NCI-H748 (cell line): ENCODE measurements around the gene ADAM10.

Experiments
- DNase-seq: peaks from one replicate; lab custom pipeline; 2025; ENCODE audit not compliant: unreplicated experiment; lab: John Stamatoyannopoulos, UW

Gene ADAM10

DNA sequence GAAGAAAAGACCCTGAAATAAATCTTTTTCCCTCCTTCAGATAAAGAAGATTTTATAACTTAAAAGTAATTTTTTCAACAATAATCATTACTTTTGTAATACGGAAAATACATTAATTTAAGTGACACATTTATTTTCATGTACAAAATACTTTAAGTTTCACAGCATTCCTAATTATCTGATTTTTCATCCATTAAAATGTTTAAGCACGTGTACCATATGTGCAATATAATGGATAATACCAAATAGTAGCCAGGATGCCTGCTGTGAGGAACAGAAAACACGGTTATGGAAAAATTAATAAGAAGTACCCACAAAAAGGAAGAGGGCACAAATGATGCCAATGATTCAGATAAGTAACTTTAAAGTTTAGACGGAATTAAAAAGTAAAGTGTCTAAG is 33.5 kb downstream of the ADAM10 start:
- DNase-seq = no peak

GRCh38 chr15:58715266-58715917 is 34.1 kb downstream of the ADAM10 start:
- no peak for DNase-seq

GRCh38 chr15:58710701-58711100 is 38.8 kb downstream of the ADAM10 start:
- no peak for DNase-seq

DNA sequence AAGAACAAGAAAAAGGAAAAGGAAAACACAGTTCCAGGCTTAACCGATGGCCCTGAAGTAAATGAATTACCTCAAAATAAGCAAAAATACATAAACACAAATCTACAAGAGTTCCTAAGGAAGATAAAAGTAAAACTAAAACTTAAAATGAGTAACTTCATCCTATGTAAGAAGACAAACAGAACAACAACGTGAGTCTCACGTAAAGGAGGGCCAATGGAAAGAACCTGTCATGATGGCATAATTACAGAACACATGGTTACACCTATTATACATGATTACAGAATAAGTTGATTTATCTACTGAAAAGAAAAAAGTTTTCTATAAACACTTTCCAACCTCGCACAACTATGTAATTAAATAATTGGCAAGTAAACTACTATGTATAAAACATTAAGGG is 42.1 kb downstream of the ADAM10 start:
- DNase-seq = no peak

GRCh38 chr15:58705105-58705504 is 44.4 kb downstream of the ADAM10 start:
- no peak for DNase-seq

DNA sequence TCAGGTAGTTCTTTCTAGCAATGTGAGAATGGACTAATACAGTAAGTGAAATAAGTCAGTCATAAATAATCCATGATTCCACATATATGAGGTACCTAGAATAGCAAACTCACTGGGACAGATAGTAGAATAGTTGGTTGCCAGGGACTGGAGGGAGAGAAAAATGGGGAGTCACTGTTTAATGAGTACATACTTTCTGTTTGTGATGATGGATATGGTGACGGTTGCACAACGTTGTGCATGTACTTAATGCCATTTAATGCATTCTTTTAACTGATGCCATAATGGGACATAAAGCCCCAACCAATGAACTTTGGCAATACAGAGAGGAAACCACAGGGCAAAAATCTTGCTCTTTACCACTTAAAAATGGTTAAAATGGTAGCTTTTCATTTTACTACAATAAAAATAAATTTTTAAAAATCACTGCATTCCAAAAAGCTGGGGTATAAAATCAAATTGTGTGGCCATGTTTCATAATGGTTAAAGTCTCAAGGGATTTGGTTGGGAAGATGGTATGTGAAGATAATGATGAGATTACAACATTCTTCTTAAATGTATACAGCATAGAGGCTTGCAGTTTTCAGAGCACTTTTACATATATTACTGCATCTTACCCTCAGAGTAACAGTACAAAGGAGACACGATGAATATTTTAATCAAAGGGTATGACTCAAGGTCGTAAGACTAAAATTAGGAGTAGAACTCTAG is 45.2 kb downstream of the ADAM10 start:
- no peak for DNase-seq

GRCh38 chr15:58703610-58704009 is 45.9 kb downstream of the ADAM10 start:
- DNase-seq = no peak

GRCh38 chr15:58702233-58702632 is 47.3 kb downstream of the ADAM10 start:
- no peak for DNase-seq

GRCh38 chr15:58701376-58701775 is 48.1 kb downstream of the ADAM10 start:
- no peak for DNase-seq

GRCh38 chr15:58699769-58700168 is 49.7 kb downstream of the ADAM10 start:
- DNase-seq = no peak

- DNase-seq = no peak
These were observed 50.4 kb downstream of the ADAM10 start for GRCh38 chr15:58698887-58699641.

GRCh38 chr15:58697220-58697619 is 52.3 kb downstream of the ADAM10 start:
- DNase-seq = no peak

GRCh38 chr15:58696738-58697137 is 52.8 kb downstream of the ADAM10 start:
- no peak for DNase-seq

DNA sequence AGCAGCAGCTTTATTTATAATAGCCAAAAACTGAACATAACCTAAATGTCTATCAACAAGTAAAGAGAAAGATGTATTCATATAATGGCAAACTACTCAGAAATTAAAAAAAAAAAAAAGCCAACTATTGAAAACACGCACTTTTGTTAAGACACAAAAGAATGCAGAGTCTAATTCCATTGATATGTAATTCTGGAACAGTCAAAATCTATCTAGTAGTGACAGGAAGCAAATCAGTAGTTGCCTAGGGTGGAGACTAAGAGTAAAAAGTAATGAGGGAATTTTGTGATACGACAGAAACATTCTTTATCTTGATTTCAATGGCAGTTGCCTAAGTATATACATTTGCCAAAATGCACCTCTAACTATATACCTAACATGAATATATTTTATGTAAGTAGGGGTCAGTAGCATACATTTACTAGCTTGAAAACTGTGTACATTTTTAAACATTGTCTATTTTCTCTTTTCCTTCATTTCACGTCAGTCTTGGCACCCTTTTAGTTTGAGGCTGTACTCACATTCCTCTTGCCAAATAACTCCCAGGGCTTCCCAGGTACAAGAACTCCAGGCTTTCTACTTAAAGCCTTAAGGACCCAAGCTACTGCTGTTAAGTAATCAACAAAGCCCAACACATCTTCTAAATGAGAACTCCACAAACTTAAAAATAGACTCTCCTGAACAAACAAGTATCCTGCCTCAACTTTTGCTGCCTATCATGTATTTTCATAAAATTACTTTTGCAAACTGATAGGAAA is 54.7 kb downstream of the ADAM10 start:
- no peak for DNase-seq

GRCh38 chr15:58690703-58691102 is 58.8 kb downstream of the ADAM10 start:
- DNase-seq = no peak

GRCh38 chr15:58689646-58690045 is 59.9 kb downstream of the ADAM10 start:
- no peak for DNase-seq

DNA sequence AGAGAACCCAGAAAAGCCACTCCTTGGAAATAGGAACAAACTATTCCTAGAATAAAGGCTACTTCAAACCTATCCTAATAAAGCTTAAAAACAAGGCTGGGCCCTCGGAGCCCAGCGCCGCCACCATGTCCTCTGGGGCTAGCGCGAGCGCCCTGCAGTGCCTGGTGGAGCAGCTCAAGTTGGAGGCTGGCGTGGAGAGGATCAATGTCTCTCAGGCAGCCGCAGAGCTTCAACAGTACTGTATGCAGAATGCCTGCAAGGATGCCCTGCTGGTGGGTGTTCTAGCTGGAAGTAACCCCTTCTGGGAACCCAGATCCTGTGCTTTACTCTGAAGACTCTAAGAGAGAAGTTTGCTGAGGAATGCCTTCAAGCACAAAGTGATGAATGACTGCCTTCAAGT is 63.2 kb downstream of the ADAM10 start:
- no peak for DNase-seq

- DNase-seq = no peak
These were observed 64.8 kb downstream of the ADAM10 start for GRCh38 chr15:58684751-58685150.

DNA sequence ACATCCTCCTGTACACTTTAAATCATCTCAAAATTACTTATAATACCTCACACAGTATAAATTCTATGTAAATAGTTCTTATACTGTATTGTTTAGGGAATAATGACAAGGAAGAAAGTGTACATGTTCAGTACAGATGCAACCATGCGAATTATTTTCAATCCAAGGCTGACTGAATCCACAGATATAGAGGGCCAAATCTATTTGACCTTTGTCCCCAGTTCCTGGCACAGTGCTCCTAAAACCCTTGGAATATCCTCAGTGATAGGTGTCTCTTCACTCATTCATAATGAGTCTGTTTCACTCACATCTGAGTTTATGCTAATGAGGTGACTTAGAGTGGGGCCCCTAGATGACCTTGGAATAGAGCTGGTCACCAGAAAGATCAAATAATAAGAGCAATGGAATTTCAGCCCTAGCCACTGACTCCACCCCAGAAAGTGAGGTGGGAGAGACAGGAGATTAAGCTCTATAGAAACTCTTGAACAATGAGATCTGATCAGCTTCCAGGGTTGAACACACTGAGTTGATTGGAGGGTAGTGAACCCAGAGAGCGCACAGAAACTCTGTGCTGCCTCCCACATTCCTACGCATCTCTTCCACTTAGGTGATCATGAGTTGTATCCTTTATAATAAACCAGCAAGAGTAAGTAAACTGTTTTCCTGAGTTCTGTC is 65.3 kb downstream of the ADAM10 start:
- DNase-seq = no peak

DNA sequence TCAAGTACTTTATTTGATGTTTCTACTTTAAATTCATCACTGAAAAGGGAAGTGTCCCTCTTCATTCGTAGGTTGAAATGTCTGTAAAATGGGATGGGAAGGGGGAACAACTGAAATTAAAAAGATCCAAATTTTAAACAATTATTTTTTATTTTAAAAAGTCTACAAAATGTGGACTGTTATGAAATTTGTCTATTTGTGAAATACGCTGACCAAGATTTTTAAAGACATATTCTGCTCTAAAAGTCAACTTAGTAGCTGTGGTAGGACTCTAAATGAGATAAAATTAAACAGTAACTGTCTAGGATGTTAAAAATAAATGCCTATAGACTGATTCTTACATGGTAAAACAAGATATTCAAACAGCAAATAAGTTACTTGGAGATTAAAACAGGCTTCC is 67.3 kb downstream of the ADAM10 start:
- no peak for DNase-seq

DNA sequence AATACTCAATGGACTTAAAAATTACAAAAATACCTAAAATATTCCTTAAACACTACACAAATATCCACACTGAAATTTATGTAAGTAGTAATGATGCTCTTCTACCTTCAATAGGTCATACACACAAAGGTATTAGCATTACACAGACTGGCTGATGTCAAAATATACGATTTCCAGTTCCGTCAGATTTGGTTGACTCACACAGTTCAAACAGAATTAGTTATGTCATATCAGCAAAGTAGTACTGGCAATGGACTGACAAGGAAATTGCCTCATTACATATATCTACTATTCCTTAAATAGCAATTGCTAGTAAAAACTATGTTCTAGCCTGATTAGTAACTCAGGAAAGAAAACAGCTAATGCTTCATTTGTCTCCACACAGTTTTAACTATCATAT is 70.8 kb downstream of the ADAM10 start:
- DNase-seq = no peak
